Panc1 (cell line): ENCODE results near the gene GALT.

ENCODE experiments used
- CTCF ChIP-seq: fragments of 450-650 bp; IDR thresholded peaks from 2 replicates; pipeline ENCODE4 v1.5.1; 2017; ENCODE audit warnings: mild to moderate bottlenecking
- POLR2AphosphoS5 ChIP-seq: IDR thresholded peaks from 2 replicates; pipeline ENCODE4 v1.6.1; 2012; ENCODE audit warnings: mild to moderate bottlenecking, low read depth, low read length, moderate library complexity
- REST ChIP-seq, 2 experiments: IDR thresholded peaks; 2 replicates each; pipeline ENCODE4 v1.6.1; 2011 to 2012; ENCODE audit warnings: low read depth in 2 of 2, control low read depth in 1 of 2, low read length in 1 of 2, mild to moderate bottlenecking in 1 of 2, moderate library complexity in 1 of 2; ENCODE audit not compliant: insufficient read depth in 1 of 2

GRCh38 chr9:34674440-34674839 is 28.0 kb downstream of the GALT start:
- TF ChIP-seq CTCF (no peak), REST (IDR thresholded peaks at IDR 0.05; ENCODE audit: insufficient read depth in 1 of 2, low read depth in 2 of 2, low read length in 1 of 2) (no peak), POLR2AphosphoS5 (no peak)
